GM19035 (cell line): ENCODE data around the gene ZNF592.

ENCODE experiments used
- ATAC-seq: cut with Tn5 transposase; IDR thresholded peaks from one replicate; pipeline ENCODE4 v1.9.1; 2021; ENCODE audit not compliant: unreplicated experiment

ZNF592 gene

GRCh38 chr15:84773716-84774115 lies 25.3 kb downstream of the ZNF592 start:
- ATAC-seq, result no peak

DNA sequence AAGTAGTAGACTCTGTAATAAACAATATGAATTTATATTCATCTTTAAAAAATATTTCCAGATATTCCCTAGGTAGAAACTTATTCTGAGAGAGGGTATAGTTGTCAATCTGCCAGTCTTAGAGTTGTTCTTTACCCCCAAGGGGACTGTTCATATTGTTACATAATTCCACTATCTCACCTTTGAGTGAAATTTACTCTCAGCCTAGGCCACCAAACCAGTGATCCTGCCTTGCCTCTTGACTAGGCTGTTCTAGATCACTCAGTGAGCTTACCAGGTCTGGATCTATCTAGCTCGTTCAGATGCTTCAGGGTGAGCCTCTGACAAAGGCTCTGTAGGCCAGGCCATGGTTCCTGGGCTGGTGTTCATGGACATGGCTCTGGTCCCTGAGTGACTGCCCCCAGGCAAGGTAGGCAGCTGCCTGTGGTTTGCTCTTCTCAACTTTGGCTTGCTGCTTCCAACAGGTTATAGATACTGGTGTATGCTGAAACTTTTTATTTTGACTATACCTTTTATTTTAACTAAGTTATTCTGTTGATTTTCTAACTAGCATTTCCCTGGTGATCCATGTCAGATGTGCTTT lies 27.6 kb downstream of the ZNF592 start:
- no peak for ATAC-seq

- ATAC-seq, result no peak
Measured at GRCh38 chr15:84778194-84778593, 29.8 kb downstream of the ZNF592 start.

GRCh38 chr15:84780492-84780891 lies 32.1 kb downstream of the ZNF592 start:
- no peak for ATAC-seq

- no peak for ATAC-seq
Measured at GRCh38 chr15:84781495-84781894, 33.1 kb downstream of the ZNF592 start.

GRCh38 chr15:84782346-84782745 lies 34.0 kb downstream of the ZNF592 start:
- no peak for ATAC-seq

DNA sequence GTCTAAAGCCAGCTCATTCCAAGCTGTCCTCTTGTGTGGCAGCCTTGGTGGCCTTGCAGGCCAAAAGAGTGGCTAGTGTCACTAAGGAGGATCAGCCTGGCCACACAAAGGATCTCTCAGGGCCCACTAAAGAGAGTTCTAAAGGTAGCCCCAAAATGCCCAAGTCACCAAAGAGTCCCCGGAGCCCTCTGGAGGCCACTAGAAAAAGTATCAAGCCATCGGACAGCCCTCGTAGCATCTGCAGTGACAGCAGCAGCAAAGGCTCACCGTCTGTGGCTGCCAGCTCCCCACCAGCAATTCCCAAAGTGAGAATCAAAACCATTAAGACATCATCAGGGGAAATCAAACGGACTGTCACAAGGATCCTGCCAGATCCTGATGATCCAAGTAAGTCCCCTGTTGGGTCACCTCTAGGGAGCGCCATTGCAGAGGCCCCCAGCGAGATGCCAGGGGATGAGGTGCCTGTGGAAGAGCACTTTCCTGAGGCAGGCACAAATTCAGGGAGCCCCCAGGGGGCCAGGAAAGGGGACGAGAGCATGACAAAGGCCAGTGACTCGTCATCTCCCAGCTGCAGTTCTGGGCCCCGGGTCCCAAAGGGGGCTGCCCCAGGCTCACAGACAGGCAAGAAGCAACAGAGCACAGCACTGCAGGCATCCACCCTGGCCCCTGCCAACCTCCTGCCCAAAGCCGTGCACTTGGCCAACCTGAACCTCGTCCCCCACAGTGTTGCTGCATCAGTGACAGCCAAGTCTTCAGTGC lies 35.3 kb downstream of the ZNF592 start:
- ATAC-seq, result no peak

DNA sequence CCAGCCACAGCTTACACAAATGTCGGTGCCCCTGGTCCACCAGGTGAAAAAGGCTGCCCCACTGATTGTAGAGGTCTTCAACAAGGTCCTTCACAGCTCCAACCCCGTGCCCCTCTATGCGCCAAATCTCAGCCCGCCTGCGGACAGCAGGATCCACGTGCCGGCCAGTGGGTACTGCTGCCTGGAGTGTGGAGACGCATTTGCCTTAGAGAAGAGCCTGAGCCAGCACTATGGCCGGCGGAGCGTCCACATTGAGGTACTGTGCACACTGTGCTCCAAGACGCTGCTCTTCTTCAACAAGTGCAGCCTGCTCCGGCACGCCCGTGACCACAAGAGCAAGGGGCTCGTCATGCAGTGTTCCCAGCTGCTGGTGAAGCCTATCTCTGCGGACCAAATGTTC lies 35.9 kb downstream of the ZNF592 start:
- ATAC-seq, result no peak

DNA sequence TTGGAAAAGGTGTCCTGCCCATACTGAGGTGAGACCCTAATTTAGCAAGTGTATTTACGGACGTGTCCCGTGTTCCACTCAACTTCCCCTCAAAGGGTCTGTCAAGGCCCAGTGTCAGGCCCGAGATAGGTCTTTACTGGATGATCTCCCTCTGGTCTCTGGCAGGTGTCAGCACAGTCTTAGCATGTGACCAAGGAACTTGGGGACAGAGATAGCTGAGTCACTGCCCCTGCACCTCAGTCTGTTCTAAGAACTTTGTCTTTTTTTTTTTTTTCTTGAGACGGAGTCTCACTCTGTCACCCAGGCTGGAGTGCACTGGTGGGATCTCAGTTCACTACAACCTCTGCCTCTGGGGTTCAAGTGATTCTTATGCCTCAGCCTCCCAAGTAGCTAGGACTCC lies 36.7 kb downstream of the ZNF592 start:
- no peak for ATAC-seq

GRCh38 chr15:84788500-84788899 lies 40.1 kb downstream of the ZNF592 start:
- ATAC-seq, result no peak

DNA sequence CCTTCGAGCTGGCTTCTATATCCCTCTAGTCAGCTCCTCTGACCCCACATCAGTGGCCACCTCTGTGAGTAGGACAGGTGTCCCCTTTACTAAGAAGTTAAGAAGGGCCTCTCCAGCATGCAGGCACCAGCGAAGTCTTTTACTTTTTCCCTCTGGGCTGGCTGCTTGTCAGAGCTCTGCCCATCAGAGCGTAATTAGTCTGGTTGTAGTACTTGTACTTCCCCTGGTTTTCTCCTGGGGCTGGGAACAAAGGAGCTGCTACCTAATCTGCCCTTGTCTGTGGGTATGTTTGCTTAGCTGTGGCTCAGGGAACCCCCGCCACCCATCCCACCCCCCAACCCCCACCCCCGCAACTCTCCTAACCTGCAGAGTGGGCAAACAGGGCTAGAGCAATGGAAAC lies 41.4 kb downstream of the ZNF592 start:
- no peak for ATAC-seq

- ATAC-seq, result no peak
Measured at GRCh38 chr15:84790676-84791075, 42.3 kb downstream of the ZNF592 start.

- no peak for ATAC-seq
Measured at GRCh38 chr15:84791763-84792162, 43.4 kb downstream of the ZNF592 start.

DNA sequence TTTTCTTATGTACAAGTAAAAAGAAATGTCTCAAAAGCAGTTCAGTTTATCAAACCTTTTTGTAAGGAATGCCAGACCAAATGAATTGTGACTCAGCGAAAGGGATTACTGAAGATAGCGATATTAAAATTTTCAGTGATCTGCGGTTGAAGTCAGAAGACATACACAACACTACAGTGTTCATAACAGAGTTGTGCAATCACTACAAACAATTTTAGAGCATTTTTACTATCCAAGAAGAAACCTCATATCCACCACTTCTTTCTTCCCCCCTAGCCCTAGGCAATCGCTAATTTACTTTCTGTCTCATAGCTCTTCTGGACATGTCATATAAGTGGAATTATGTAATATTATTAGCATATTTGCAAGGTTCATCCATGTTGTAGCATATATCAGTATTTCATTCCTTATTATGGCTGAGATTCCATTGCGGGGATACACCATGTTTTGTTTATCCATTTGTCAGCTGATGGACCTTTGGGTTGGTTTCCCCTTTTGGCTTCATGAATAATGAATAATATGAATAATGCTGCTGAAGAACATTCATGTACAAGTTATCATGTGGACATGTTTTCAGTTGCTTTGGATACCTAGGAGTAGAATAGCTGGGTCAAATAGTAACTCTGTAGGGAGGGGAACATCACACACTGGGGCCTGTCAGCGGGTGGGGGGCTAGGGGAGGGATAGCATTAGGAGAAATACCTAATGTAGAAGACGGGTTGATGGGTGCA lies 45.2 kb downstream of the ZNF592 start:
- no peak for ATAC-seq

DNA sequence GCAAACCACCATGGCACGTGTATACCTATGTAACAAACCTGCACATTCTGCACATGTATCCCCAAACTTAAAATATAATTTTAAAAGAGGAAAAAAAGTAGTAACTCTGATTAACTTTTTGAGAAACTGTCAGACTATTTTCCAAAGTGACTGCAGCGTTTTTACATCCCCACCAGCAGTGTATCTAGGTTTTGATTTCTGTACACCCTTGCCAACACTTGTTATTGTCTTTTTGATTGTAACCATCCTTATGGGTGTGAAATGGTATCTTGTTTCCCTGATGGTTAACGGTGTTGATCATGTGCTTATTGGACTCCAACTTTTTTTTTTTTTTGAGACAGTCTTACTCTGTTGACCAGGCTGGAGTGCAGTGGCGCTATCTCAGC lies 45.8 kb downstream of the ZNF592 start:
- ATAC-seq, result no peak

GRCh38 chr15:84795186-84795585 lies 46.8 kb downstream of the ZNF592 start:
- no peak for ATAC-seq

DNA sequence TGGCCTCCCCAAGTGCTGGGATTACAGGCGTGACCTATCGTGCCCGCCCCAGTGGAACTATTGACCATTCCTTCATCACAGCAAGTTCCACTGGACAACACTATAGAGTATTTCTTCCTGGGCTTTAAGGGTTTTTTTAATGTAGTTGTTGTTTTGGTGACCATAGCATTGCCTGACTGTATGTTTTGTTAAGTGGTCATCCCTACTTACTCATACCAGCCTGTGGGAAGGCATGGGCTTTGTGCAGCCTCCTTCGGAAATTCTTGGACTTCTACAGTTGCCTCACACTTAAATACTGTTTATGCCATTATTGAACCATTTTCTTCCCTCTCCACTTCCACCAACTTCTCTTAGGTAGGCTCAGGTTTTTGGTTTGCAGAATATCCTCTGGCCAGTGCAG lies 48.8 kb downstream of the ZNF592 start:
- ATAC-seq, result no peak

DNA sequence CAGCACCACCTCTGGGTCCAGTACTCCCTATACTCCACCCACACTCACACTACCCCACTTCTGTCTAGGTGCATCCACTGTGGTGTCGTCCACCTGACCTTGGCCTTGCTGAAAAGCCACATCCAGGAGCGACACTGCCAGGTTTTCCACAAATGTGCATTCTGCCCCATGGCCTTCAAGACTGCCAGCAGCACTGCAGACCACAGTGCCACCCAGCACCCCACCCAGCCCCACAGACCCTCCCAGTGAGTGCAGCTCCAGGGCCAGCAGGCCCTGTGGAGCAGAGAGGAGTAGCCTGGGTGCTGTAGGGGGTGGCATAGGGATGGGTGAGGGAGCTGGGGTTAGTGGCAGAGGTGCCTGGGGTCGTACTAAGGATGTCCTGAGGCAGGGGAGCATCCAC lies 49.4 kb downstream of the ZNF592 start:
- no peak for ATAC-seq

GRCh38 chr15:84798436-84798946 lies 50.1 kb downstream of the ZNF592 start:
- ATAC-seq, result no peak

DNA sequence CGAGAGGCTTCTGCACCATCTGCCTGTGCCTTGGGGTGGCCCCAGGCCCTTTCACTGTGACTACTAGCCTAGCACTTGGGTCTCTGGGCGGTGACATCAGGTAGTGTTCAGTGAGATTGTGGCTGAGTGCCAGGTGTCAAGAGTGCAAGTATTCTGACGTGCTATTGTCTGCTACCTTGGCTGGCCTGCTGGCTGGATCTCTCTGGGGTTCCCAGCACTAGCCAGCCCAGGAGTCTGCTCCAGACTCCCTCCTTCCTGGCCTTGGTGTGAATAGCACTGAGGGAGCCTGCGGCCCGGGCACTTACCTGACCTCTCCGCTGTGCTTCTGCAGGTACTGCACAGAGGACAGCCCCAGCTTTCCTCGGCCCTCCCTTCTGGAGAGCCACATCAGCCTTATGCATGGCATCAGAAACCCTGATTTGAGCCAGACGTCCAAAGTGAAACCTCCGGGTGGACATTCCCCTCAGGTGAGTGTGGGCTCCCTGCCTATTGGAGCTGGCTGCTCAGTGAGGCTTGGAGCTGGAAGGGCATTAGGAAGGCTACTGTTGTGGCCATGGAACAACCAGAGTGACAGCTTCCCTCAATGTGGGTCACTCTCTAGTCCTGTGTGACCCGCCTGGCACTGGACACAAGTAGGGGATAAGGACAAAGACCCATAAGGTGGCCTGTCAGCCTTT lies 51.3 kb downstream of the ZNF592 start:
- no peak for ATAC-seq

- no peak for ATAC-seq
Measured at GRCh38 chr15:84800365-84800806, 52.0 kb downstream of the ZNF592 start.
